ENCODE data around the gene SSH2. TPM values are rescaled to one million over a fixed set of nuclear protein-coding genes. Genes with fewer than 3 reads are reported as not detected.
A peak's percentile ranks its signal among the peaks of the same experiment; 100 is the strongest.

The SSH2 gene
- total and polyA plus RNA-seq, 9 of the 15 experiments (the other 6 are each of a cell fraction or from before 2014, with no cell fraction given): 3.9 to 16.1 (median 10.2) TPM

- peak; percentile 65 for TF ChIP-seq PBX2 (CRISPR knock-in tag; IDR thresholded peaks at IDR 0.05; ENCODE audit: low read depth)
- peak; percentile 62 for TF ChIP-seq PBX2 (tag; conservative IDR thresholded peaks at IDR 0.05; ENCODE audit: low read depth)
- peak; percentile 35; the same call in 1 of the 2 replicates for TF ChIP-seq RB1 (IDR thresholded peaks at IDR 0.05; ENCODE audit: low read depth)
- TF ChIP-seq ZZZ3 (IDR thresholded peaks at IDR 0.05): no peak
- TF ChIP-seq, protein P1, sequence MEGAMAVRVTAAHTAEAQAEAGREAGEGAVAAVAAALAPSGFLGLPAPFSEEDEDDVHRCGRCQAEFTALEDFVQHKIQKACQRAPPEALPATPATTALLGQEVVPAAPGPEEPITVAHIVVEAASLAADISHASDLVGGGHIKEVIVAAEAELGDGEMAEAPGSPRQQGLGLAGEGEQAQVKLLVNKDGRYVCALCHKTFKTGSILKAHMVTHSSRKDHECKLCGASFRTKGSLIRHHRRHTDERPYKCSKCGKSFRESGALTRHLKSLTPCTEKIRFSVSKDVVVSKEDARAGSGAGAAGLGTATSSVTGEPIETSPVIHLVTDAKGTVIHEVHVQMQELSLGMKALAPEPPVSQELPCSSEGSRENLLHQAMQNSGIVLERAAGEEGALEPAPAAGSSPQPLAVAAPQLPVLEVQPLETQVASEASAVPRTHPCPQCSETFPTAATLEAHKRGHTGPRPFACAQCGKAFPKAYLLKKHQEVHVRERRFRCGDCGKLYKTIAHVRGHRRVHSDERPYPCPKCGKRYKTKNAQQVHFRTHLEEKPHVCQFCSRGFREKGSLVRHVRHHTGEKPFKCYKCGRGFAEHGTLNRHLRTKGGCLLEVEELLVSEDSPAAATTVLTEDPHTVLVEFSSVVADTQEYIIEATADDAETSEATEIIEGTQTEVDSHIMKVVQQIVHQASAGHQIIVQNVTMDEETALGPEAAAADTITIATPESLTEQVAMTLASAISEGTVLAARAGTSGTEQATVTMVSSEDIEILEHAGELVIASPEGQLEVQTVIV (CRISPR knock-in tag; IDR thresholded peaks at IDR 0.05; ENCODE audit: borderline replicate concordance): no peak
- TF ChIP-seq, protein P2, sequence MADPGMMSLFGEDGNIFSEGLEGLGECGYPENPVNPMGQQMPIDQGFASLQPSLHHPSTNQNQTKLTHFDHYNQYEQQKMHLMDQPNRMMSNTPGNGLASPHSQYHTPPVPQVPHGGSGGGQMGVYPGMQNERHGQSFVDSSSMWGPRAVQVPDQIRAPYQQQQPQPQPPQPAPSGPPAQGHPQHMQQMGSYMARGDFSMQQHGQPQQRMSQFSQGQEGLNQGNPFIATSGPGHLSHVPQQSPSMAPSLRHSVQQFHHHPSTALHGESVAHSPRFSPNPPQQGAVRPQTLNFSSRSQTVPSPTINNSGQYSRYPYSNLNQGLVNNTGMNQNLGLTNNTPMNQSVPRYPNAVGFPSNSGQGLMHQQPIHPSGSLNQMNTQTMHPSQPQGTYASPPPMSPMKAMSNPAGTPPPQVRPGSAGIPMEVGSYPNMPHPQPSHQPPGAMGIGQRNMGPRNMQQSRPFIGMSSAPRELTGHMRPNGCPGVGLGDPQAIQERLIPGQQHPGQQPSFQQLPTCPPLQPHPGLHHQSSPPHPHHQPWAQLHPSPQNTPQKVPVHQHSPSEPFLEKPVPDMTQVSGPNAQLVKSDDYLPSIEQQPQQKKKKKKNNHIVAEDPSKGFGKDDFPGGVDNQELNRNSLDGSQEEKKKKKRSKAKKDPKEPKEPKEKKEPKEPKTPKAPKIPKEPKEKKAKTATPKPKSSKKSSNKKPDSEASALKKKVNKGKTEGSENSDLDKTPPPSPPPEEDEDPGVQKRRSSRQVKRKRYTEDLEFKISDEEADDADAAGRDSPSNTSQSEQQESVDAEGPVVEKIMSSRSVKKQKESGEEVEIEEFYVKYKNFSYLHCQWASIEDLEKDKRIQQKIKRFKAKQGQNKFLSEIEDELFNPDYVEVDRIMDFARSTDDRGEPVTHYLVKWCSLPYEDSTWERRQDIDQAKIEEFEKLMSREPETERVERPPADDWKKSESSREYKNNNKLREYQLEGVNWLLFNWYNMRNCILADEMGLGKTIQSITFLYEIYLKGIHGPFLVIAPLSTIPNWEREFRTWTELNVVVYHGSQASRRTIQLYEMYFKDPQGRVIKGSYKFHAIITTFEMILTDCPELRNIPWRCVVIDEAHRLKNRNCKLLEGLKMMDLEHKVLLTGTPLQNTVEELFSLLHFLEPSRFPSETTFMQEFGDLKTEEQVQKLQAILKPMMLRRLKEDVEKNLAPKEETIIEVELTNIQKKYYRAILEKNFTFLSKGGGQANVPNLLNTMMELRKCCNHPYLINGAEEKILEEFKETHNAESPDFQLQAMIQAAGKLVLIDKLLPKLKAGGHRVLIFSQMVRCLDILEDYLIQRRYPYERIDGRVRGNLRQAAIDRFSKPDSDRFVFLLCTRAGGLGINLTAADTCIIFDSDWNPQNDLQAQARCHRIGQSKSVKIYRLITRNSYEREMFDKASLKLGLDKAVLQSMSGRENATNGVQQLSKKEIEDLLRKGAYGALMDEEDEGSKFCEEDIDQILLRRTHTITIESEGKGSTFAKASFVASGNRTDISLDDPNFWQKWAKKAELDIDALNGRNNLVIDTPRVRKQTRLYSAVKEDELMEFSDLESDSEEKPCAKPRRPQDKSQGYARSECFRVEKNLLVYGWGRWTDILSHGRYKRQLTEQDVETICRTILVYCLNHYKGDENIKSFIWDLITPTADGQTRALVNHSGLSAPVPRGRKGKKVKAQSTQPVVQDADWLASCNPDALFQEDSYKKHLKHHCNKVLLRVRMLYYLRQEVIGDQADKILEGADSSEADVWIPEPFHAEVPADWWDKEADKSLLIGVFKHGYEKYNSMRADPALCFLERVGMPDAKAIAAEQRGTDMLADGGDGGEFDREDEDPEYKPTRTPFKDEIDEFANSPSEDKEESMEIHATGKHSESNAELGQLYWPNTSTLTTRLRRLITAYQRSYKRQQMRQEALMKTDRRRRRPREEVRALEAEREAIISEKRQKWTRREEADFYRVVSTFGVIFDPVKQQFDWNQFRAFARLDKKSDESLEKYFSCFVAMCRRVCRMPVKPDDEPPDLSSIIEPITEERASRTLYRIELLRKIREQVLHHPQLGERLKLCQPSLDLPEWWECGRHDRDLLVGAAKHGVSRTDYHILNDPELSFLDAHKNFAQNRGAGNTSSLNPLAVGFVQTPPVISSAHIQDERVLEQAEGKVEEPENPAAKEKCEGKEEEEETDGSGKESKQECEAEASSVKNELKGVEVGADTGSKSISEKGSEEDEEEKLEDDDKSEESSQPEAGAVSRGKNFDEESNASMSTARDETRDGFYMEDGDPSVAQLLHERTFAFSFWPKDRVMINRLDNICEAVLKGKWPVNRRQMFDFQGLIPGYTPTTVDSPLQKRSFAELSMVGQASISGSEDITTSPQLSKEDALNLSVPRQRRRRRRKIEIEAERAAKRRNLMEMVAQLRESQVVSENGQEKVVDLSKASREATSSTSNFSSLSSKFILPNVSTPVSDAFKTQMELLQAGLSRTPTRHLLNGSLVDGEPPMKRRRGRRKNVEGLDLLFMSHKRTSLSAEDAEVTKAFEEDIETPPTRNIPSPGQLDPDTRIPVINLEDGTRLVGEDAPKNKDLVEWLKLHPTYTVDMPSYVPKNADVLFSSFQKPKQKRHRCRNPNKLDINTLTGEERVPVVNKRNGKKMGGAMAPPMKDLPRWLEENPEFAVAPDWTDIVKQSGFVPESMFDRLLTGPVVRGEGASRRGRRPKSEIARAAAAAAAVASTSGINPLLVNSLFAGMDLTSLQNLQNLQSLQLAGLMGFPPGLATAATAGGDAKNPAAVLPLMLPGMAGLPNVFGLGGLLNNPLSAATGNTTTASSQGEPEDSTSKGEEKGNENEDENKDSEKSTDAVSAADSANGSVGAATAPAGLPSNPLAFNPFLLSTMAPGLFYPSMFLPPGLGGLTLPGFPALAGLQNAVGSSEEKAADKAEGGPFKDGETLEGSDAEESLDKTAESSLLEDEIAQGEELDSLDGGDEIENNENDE (IDR thresholded peaks at IDR 0.05; ENCODE audit: low read depth, low read length): no peak
- TF ChIP-seq STAG1 (CRISPR knock-in tag; IDR thresholded peaks at IDR 0.05; ENCODE audit: borderline replicate concordance): peak; percentile 65; the same call in 1 of the 2 replicates
- no peak for TF ChIP-seq ZNF436 (CRISPR knock-in tag; IDR thresholded peaks at IDR 0.05)
- TF ChIP-seq SRSF1 (IDR thresholded peaks at IDR 0.05; ENCODE audit: low read depth, low read length): no peak
Measured at GRCh38 chr17:29579866-29580771, 349.9 kb downstream of the SSH2 start (continued).
